ENCODE measurements around the gene MAS1.

GRCh38 chr6:159935633-159936032 lies 44.8 kb downstream of the MAS1 start:
- TF ChIP-seq CTCF (IDR thresholded peaks at IDR 0.05): no peak
- no peak for TF ChIP-seq POLR2AphosphoS5 (IDR thresholded peaks at IDR 0.05)
- TF ChIP-seq EP300 (IDR thresholded peaks at IDR 0.05): no peak
